ENCODE results near the gene INPP5F. TPM values are rescaled to one million over a fixed set of nuclear protein-coding genes. Genes with fewer than 3 reads are reported as not detected.

INPP5F gene
- total and polyA plus RNA-seq, 2 donors (not counting 1 experiment from before 2014, with no cell fraction given), result 11.2 to 37.5 TPM

- H3K27me3 ChIP-seq (replicated peaks in 1 of 4; ENCODE audit: control extremely low read depth in 1 of 4, control insufficient read depth in 3 of 4, insufficient read depth in 4 of 4, low read length in 3 of 4), result no peaks in the 10 kb centered on the region
- peak overlapping the region; percentile 56 for H2AFZ ChIP-seq (ENCODE audit: insufficient read depth, low read depth, low read length, poor library complexity, severe bottlenecking)
- H3K4me3 ChIP-seq (ENCODE audit: control extremely low read depth in 1 of 5, extremely low read depth in 1 of 5, insufficient read depth in 1 of 5, low read depth in 2 of 5, low read length in 4 of 5), result no peak overlapping the region
- ATAC-seq (ENCODE audit: low read depth) (no peak), DNase-seq (no peak)
- H3K27me3 Mint-ChIP-seq, result no peaks in the 10 kb centered on the region
- no peaks in the 10 kb centered on the region for H4K20me1 ChIP-seq (ENCODE audit: control insufficient read depth, insufficient read depth, low read length, poor library complexity, severe bottlenecking)
- intact Hi-C loops (cut with micrococcal nuclease), result no loop called here
- no peak overlapping the region for H3K9ac ChIP-seq (ENCODE audit: low read length)
- ChIA-PET CTCF (interaction anchor here (1.0 to 2.3 kb wide), 9 partner anchors 11 to 146 kb away, joined by 3 to 14 read pairs (median 4); partner anchors contain the start of gene INPP5F), POLR2A (interaction anchor here (0.5 to 2.2 kb wide), 4 partner anchors 9 to 14 kb away, joined by 4 to 10 read pairs (median 6); partner anchors contain the start of gene INPP5F)
- H3K4me1 ChIP-seq (ENCODE audit: control insufficient read depth in 2 of 2, insufficient read depth in 2 of 2, low read length in 2 of 2), result peaks cover 12 to 13% of the 10 kb centered on the region in 2 donors
- TF ChIP-seq EZH2 (IDR thresholded peaks at IDR 0.05; ENCODE audit: borderline replicate concordance, insufficient read depth, low read depth, low read length, poor library complexity, severe bottlenecking), result no peak
- TF ChIP-seq, protein P1, sequence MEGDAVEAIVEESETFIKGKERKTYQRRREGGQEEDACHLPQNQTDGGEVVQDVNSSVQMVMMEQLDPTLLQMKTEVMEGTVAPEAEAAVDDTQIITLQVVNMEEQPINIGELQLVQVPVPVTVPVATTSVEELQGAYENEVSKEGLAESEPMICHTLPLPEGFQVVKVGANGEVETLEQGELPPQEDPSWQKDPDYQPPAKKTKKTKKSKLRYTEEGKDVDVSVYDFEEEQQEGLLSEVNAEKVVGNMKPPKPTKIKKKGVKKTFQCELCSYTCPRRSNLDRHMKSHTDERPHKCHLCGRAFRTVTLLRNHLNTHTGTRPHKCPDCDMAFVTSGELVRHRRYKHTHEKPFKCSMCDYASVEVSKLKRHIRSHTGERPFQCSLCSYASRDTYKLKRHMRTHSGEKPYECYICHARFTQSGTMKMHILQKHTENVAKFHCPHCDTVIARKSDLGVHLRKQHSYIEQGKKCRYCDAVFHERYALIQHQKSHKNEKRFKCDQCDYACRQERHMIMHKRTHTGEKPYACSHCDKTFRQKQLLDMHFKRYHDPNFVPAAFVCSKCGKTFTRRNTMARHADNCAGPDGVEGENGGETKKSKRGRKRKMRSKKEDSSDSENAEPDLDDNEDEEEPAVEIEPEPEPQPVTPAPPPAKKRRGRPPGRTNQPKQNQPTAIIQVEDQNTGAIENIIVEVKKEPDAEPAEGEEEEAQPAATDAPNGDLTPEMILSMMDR (IDR thresholded peaks at IDR 0.05), result no peak
- no peak overlapping the region for H3K4me3 Mint-ChIP-seq
- WGBS (ENCODE audit: insufficient coverage), result 55% methylated on average over 5 of the region's 7 CpGs
- peak overlapping the region in 1 of 2 donors; percentile 18 for H3K27ac ChIP-seq (ENCODE audit: low read length in 2 of 2)
- H3K9me3 ChIP-seq (ENCODE audit: control extremely low read depth in 1 of 3, control insufficient read depth in 2 of 3, insufficient read depth in 1 of 3, low read length in 2 of 3), result peaks cover 0 to 8% (median 5%) of the 10 kb centered on the region in 3 donors
- peak overlapping the region; percentile 44 for H3K27ac Mint-ChIP-seq
- no peak overlapping the region for H3K4me2 ChIP-seq (replicated peaks; ENCODE audit: low read depth, low read length, poor library complexity, severe bottlenecking)
- peaks cover 6% of the 10 kb centered on the region for H3K9me3 Mint-ChIP-seq (ENCODE audit: insufficient read depth)
- peaks cover 38% of the 10 kb centered on the region for H3K4me1 Mint-ChIP-seq
- H3K79me2 ChIP-seq (ENCODE audit: control insufficient read depth, insufficient read depth, low read length), result peaks cover 3% of the 10 kb centered on the region
- H3K36me3 ChIP-seq (replicated peaks in 1 of 2; ENCODE audit: control extremely low read depth in 1 of 2, control insufficient read depth in 1 of 2, extremely low read depth in 1 of 2, insufficient read depth in 2 of 2, low read length in 1 of 2), result no peaks in the 10 kb centered on the region
Observed at GRCh38 chr10:119713744-119714483, 11.9 kb upstream of the INPP5F start.

GRCh38 chr10:119714484-119714816 is 11.4 kb upstream of the INPP5F start:
- CTCF ChIA-PET, result interaction anchor here (1.0 to 2.3 kb wide), 9 partner anchors 10 to 145 kb away, joined by 3 to 14 read pairs (median 4); partner anchors contain the start of gene INPP5F
- Mint-ChIP-seq H3K4me3 (no peak overlapping the region), H3K4me1 (peaks cover 32% of the 10 kb centered on the region), H3K27me3 (no peaks in the 10 kb centered on the region), H3K27ac (no peak overlapping the region), H3K9me3 (ENCODE audit: insufficient read depth) (peaks cover 6% of the 10 kb centered on the region)
- no CpG with 5 or more reads among the region's 2 CpGs for WGBS (ENCODE audit: insufficient coverage)
- Histone ChIP-seq H3K9ac (ENCODE audit: low read length) (no peak overlapping the region), H4K20me1 (ENCODE audit: control insufficient read depth, insufficient read depth, low read length, poor library complexity, severe bottlenecking) (no peaks in the 10 kb centered on the region), H3K9me3 (ENCODE audit: control extremely low read depth in 1 of 3, control insufficient read depth in 2 of 3, insufficient read depth in 1 of 3, low read length in 2 of 3) (peaks cover 0 to 8% (median 5%) of the 10 kb centered on the region in 3 donors), H3K36me3 (replicated peaks in 1 of 2; ENCODE audit: control extremely low read depth in 1 of 2, control insufficient read depth in 1 of 2, extremely low read depth in 1 of 2, insufficient read depth in 2 of 2, low read length in 1 of 2) (no peaks in the 10 kb centered on the region), H3K27ac (ENCODE audit: low read length in 2 of 2) (no peak overlapping the region), H2AFZ (ENCODE audit: insufficient read depth, low read depth, low read length, poor library complexity, severe bottlenecking) (peak overlapping the region; percentile 56), H3K79me2 (ENCODE audit: control insufficient read depth, insufficient read depth, low read length) (peaks cover 1% of the 10 kb centered on the region), H3K4me2 (replicated peaks; ENCODE audit: low read depth, low read length, poor library complexity, severe bottlenecking) (no peak overlapping the region), H3K4me3 (ENCODE audit: control extremely low read depth in 1 of 5, extremely low read depth in 1 of 5, insufficient read depth in 1 of 5, low read depth in 2 of 5, low read length in 4 of 5) (no peak overlapping the region), H3K27me3 (replicated peaks in 1 of 4; ENCODE audit: control extremely low read depth in 1 of 4, control insufficient read depth in 3 of 4, insufficient read depth in 4 of 4, low read length in 3 of 4) (no peaks in the 10 kb centered on the region), H3K4me1 (ENCODE audit: control insufficient read depth in 2 of 2, insufficient read depth in 2 of 2, low read length in 2 of 2) (peaks cover 7 to 8% of the 10 kb centered on the region in 2 donors)
- POLR2A ChIA-PET, result interaction anchor here (0.5 to 2.2 kb wide), 3 partner anchors 9 to 14 kb away, joined by 5 to 10 read pairs (median 8); partner anchors contain the start of gene INPP5F
- intact Hi-C loops (cut with micrococcal nuclease), result no loop called here
- ATAC-seq (ENCODE audit: low read depth), result no peak
- no peak for DNase-seq
- no peak for TF ChIP-seq EZH2 (IDR thresholded peaks at IDR 0.05; ENCODE audit: borderline replicate concordance, insufficient read depth, low read depth, low read length, poor library complexity, severe bottlenecking)
- TF ChIP-seq, protein P1 (IDR thresholded peaks at IDR 0.05), result no peak

Measured in B cell (primary cell).